ENCODE results near the gene GAPDHS. TPM values are rescaled to one million over a fixed set of nuclear protein-coding genes. Genes with fewer than 3 reads are reported as not detected.
A peak's percentile ranks its signal among the peaks of the same experiment; 100 is the strongest.

Gene GAPDHS
- total RNA-seq, 4 donors from 2014 or later, result not detected

DNA sequence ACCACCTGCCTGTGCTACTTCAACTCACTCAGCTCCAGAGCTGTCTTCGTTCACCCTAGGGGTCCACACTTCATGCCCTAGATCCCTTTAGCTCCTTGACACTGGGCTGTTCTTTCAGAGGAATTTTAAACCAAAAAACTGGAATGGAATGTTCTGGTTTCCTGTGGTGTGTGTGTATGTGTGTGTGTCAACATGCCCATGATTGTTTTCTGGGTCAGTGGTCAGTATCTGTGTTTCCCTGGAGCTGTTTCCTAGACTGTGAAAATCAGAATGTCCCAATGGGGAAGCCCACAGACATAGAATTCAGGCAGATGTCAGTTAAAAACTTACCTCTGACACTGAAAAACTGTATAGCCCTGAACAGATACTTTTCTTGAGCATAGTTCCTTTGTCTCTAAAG lies 54.1 kb downstream of the GAPDHS start:
- intact Hi-C loops (cut with DNase I), result no loop called here
- 88% methylated on average over 1 of the region's 1 CpG for WGBS
- H3K27me3 ChIP-seq, result peaks cover 0 to 43% (median 0%) of the 10 kb centered on the region in 4 donors
- TF ChIP-seq, protein P1, sequence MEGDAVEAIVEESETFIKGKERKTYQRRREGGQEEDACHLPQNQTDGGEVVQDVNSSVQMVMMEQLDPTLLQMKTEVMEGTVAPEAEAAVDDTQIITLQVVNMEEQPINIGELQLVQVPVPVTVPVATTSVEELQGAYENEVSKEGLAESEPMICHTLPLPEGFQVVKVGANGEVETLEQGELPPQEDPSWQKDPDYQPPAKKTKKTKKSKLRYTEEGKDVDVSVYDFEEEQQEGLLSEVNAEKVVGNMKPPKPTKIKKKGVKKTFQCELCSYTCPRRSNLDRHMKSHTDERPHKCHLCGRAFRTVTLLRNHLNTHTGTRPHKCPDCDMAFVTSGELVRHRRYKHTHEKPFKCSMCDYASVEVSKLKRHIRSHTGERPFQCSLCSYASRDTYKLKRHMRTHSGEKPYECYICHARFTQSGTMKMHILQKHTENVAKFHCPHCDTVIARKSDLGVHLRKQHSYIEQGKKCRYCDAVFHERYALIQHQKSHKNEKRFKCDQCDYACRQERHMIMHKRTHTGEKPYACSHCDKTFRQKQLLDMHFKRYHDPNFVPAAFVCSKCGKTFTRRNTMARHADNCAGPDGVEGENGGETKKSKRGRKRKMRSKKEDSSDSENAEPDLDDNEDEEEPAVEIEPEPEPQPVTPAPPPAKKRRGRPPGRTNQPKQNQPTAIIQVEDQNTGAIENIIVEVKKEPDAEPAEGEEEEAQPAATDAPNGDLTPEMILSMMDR (IDR thresholded peaks at IDR 0.05), result no peak
- TF ChIP-seq EP300 (IDR thresholded peaks at IDR 0.05), result no peak
- no peak for TF ChIP-seq POLR2AphosphoS5 (IDR thresholded peaks at IDR 0.05)
- TF ChIP-seq POLR2A (IDR thresholded peaks at IDR 0.05; ENCODE audit: low read depth), result no peak
- H3K36me3 ChIP-seq, result no peaks in the 10 kb centered on the region
- no peak overlapping the region for H3K27ac ChIP-seq (replicated peaks in 1 of 4)
- H3K4me1 ChIP-seq, result no peaks in the 10 kb centered on the region
- no peak overlapping the region for H3K4me3 ChIP-seq
- no peaks in the 10 kb centered on the region for H3K9me3 ChIP-seq
- no peak for DNase-seq (ENCODE audit: extremely low spot score)

DNA sequence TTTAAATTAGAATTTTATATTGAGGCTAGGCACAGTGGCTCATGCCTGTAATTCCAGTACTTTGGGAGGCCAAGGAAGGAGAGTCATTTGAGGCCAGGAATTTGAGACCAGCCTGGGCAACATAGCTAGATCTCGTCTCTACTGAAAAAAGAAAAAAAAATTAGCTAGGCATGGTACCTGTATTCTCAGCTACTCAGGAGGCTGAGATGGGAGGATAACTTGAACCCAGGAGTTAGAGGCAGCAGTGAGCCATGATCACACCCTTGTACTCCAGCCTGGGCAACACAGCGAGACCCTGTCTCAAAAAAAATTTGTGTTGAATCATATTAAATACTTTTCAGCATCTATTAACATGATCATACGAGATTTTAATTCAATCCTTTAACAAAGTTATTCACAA lies 57.6 kb downstream of the GAPDHS start:
- H3K27ac ChIP-seq (replicated peaks in 1 of 4), result no peak overlapping the region
- TF ChIP-seq POLR2A (IDR thresholded peaks at IDR 0.05; ENCODE audit: low read depth), result no peak
- peaks cover 0 to 51% (median 0%) of the 10 kb centered on the region in 4 donors for H3K27me3 ChIP-seq
- WGBS, result 78% methylated on average over 3 of the region's 3 CpGs
- no peaks in the 10 kb centered on the region for H3K9me3 ChIP-seq
- H3K4me3 ChIP-seq, result no peak overlapping the region
- DNase-seq (ENCODE audit: extremely low spot score), result no peak
- no peaks in the 10 kb centered on the region for H3K36me3 ChIP-seq
- no peaks in the 10 kb centered on the region for H3K4me1 ChIP-seq
- intact Hi-C loops (cut with DNase I), result no loop called here

DNA sequence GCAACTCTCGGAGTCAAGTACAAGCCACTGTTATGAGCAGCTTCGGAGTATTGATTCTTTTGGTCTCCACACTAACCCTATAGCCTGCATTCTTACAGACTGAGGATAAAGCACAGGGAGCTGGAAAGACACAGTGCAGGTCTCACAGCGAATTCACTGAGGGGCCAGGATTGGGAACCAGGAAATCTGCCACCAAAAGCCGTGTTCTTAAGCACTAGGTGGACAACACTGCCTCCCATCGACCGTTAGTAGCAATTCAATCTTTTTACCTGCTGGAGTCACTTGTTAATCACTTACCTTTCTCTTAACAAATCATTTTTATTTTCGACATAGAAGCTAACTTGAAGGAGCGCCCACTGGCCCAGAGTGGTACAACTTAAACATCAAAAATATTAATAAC lies 59.0 kb downstream of the GAPDHS start:
- no peak for TF ChIP-seq EP300 (IDR thresholded peaks at IDR 0.05)
- no peak for TF ChIP-seq POLR2AphosphoS5 (IDR thresholded peaks at IDR 0.05)
- TF ChIP-seq, protein P1 (IDR thresholded peaks at IDR 0.05), result peak in 2 of 3 experiments; percentile 9 to 31
- DNase-seq (ENCODE audit: extremely low spot score), result no peak

More for the DNA sequence above, 59.0 kb downstream of the GAPDHS start:
- H3K27me3 ChIP-seq, result peaks cover 0 to 40% (median 0%) of the 10 kb centered on the region in 4 donors
- no peaks in the 10 kb centered on the region for H3K4me1 ChIP-seq
- no peaks in the 10 kb centered on the region for H3K9me3 ChIP-seq
- H3K36me3 ChIP-seq, result no peaks in the 10 kb centered on the region
- H3K27ac ChIP-seq (replicated peaks in 1 of 4), result no peak overlapping the region
- intact Hi-C loops (cut with DNase I), result no loop called here
- no peak overlapping the region for H3K4me3 ChIP-seq
- WGBS, result 26% methylated on average over 8 of the region's 8 CpGs

Other genes with a start within 250 kb of the GAPDHS start
- gene MAG, start 241.3 kb upstream of the GAPDHS start, total RNA-seq, result 1 to 10 TPM in 2 of 4 donors, under 1 TPM in 1, not detected in 1; 0.65 to 2.4 (median 1.2) TPM
- gene CD22, start 204.3 kb upstream of the GAPDHS start, total RNA-seq, result 10 to 100 TPM in 1 of 4 donors, 1 to 10 TPM in 3; 2.3 to 12.5 (median 3.7) TPM
- not detected for gene FFAR1, start 185.6 kb upstream of the GAPDHS start, total RNA-seq
- gene FFAR3, start 175.0 kb upstream of the GAPDHS start, total RNA-seq, result 1 to 10 TPM in 1 of 4 donors, under 1 TPM in 1, not detected in 2; 0.17 to 2.3 TPM
- under 1 TPM in 1 of 4 donors, not detected in 3; 0.17 TPM for gene GPR42, start 162.4 kb upstream of the GAPDHS start, total RNA-seq
- 1 to 10 TPM in 1 of 4 donors, not detected in 3; 1.7 TPM for gene FFAR2, start 85.2 kb upstream of the GAPDHS start, total RNA-seq
- gene KRTDAP, start 43.0 kb upstream of the GAPDHS start, total RNA-seq, result not detected
- gene DMKN, start 19.8 kb upstream of the GAPDHS start, total RNA-seq, result 1 to 10 TPM; 1.7 to 5.5 (median 3.8) TPM
- gene SBSN, start 5.1 kb upstream of the GAPDHS start, total RNA-seq, result not detected
- gene TMEM147, start 12.2 kb downstream of the GAPDHS start, total RNA-seq, result 100 to 1,000 TPM in 2 of 4 donors, 10 to 100 TPM in 2; 47.3 to 109 (median 91.6) TPM
- gene ATP4A, start 30.2 kb downstream of the GAPDHS start, total RNA-seq, result not detected
- gene PMIS2, start 52.7 kb downstream of the GAPDHS start, total RNA-seq, result not detected
- gene HAUS5, start 79.3 kb downstream of the GAPDHS start, total RNA-seq, result 1 to 10 TPM; 3.7 to 4.7 (median 4.3) TPM
- 100 to 1,000 TPM in 2 of 4 donors, 10 to 100 TPM in 2; 63.1 to 112 (median 95.2) TPM for gene RBM42, start 95.6 kb downstream of the GAPDHS start, total RNA-seq
- gene ETV2, start 108.3 kb downstream of the GAPDHS start, total RNA-seq, result 1 to 10 TPM in 1 of 4 donors, not detected in 3; 3.4 TPM
- gene COX6B1, start 114.9 kb downstream of the GAPDHS start, total RNA-seq, result 100 to 1,000 TPM; 205 to 508 (median 313) TPM
- not detected for gene UPK1A, start 133.1 kb downstream of the GAPDHS start, total RNA-seq
- not detected for gene ZBTB32, start 171.1 kb downstream of the GAPDHS start, total RNA-seq
- gene KMT2B, start 184.5 kb downstream of the GAPDHS start, total RNA-seq, result 10 to 100 TPM; 22.0 to 30.6 (median 24.2) TPM
- gene IGFLR1, start 209.0 kb downstream of the GAPDHS start, total RNA-seq, result 1 to 10 TPM; 1.7 to 8.1 (median 5.9) TPM
- 10 to 100 TPM in 3 of 4 donors, 1 to 10 TPM in 1; 7.9 to 31.1 (median 20.9) TPM for gene U2AF1L4, start 212.0 kb downstream of the GAPDHS start, total RNA-seq
- 10 to 100 TPM; 27.4 to 48.7 (median 33.8) TPM for gene PSENEN, start 212.2 kb downstream of the GAPDHS start, total RNA-seq
- gene LIN37, start 215.1 kb downstream of the GAPDHS start, total RNA-seq, result 10 to 100 TPM; 11.6 to 18.3 (median 15.6) TPM
- gene HSPB6, start 223.6 kb downstream of the GAPDHS start, total RNA-seq, result 100 to 1,000 TPM in 2 of 4 donors, 10 to 100 TPM in 2; 64.4 to 146 (median 105) TPM
- gene PROSER3, start 224.7 kb downstream of the GAPDHS start, total RNA-seq, result 1 to 10 TPM; 5.6 to 8.7 (median 7.1) TPM
- 10 to 100 TPM in 2 of 4 donors, 1 to 10 TPM in 2; 3.3 to 11.2 (median 7.7) TPM for gene ARHGAP33, start 242.1 kb downstream of the GAPDHS start, total RNA-seq

All from esophagus muscularis mucosa (tissue), 4 donors.